OCI-LY3 (cell line): ENCODE data around the gene MUC21.
"Not testable (repeated sequence)": the region's sequence is repeated elsewhere in the genome, so short reads cannot be mapped to it uniquely, and the experiment has no call there.

Experiments
- H2AFZ ChIP-seq: fragments of 200-600, 300-600 bp; shearing (Covaris generic); 2 replicates; pipeline ENCODE4 v1.6.0; 2014; ENCODE audit warnings: antibody characterized with exemption, low read depth, low read length
- H3K27ac ChIP-seq: fragments of 200-600, 300-600 bp; sonication (generic); 2 replicates; pipeline ENCODE4 v1.5.1; 2014; ENCODE audit warnings: mild to moderate bottlenecking, low read length, moderate library complexity, mixed read lengths
- H3K27me3 ChIP-seq: fragments of 200-600, 300-600 bp; sonication (generic); 2 replicates; pipeline ENCODE4 v1.6.1; 2014; ENCODE audit warnings: low read depth, low read length, mixed read lengths
- H3K36me3 ChIP-seq: fragments of 200-600, 300-600 bp; sonication (generic); replicated peaks from 2 replicates; pipeline ENCODE3; 2014; ENCODE audit warnings: low read depth, low read length, mixed read lengths
- H3K4me1 ChIP-seq: fragments of 300-600, 200-600 bp; sonication (generic); 2 replicates; pipeline ENCODE4 v1.6.1; 2014; ENCODE audit warnings: low read length, mixed read lengths
- H3K4me2 ChIP-seq: fragments of 200-600, 300-600 bp; sonication (generic); 2 replicates; pipeline ENCODE4 v1.6.1; 2014; ENCODE audit warnings: low read length, mixed read lengths
- H3K4me3 ChIP-seq: fragments of 300-600, 200-600 bp; sonication (generic); 2 replicates; pipeline ENCODE4 v1.5.1; 2014; ENCODE audit warnings: antibody characterized with exemption, mild to moderate bottlenecking, low read length, moderate library complexity
- H3K79me2 ChIP-seq: fragments of 300-600, 200-600 bp; shearing (Covaris generic); 2 replicates; pipeline ENCODE4 v1.6.1; 2014; ENCODE audit warnings: mild to moderate bottlenecking, low read length, mixed read lengths
- H3K9ac ChIP-seq: fragments of 300-600, 200-600 bp; shearing (Covaris generic); 2 replicates; pipeline ENCODE4 v1.6.0; 2014; ENCODE audit warnings: mild to moderate bottlenecking, low read length, moderate library complexity
- H3K9me3 ChIP-seq: fragments of 200-600, 300-600 bp; shearing (Covaris generic); 2 replicates; pipeline ENCODE4 v1.6.1; 2014; ENCODE audit warnings: low read length, mixed read lengths; ENCODE audit not compliant: insufficient read depth
- H4K20me1 ChIP-seq: fragments of 200-600, 300-600 bp; sonication (generic); 2 replicates; pipeline ENCODE4 v1.6.1; 2016; ENCODE audit warnings: low read length, mixed read lengths; ENCODE audit not compliant: insufficient read depth
- EZH2phosphoT487 ChIP-seq: fragments of 200-600 bp; shearing (Covaris generic); IDR thresholded peaks from 2 replicates; pipeline ENCODE4 v1.6.1; 2018; ENCODE audit warnings: antibody characterized with exemption, mixed run types, low read depth
- TF ChIP-seq, protein P1 (sequence below): fragments of 200-600, 300-600 bp; sonication (generic); IDR thresholded peaks from 2 replicates; pipeline ENCODE4 v1.5.1; 2014; ENCODE audit warnings: antibody characterized with exemption, low read length, low read depth

Gene MUC21

DNA sequence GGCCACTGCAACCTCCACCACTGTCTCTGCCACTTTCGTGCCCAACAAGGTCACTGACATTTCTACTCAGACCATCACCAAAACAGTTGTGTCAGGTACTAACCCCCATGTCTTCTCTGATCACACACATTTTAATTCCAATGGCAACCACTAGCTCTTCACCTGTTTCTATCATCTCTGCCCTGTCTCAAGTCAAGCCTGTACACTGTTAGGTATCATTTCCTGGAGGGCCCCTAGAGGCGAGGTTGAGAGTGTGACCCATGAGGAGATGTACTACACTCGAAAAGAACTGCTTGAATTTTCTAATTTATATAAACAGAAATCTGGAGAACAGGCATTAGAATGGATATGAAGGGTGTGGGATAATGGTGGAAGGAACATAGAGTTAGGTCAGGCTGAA is 17.4 kb upstream of the MUC21 start:
- Histone ChIP-seq H3K79me2 (no peaks in the 10 kb centered on the region), H3K27me3 (peaks cover 4% of the 10 kb centered on the region), H4K20me1 (no peaks in the 10 kb centered on the region), H3K4me1 (peaks cover 9% of the 10 kb centered on the region), H3K36me3 (no peaks in the 10 kb centered on the region), H2AFZ (no peak overlapping the region), H3K4me3 (no peak overlapping the region), H3K27ac (no peak overlapping the region), H3K9me3 (no peaks in the 10 kb centered on the region), H3K9ac (no peak overlapping the region), H3K4me2 (no peak overlapping the region)
- no peak for TF ChIP-seq EZH2phosphoT487
- TF ChIP-seq, protein P1, sequence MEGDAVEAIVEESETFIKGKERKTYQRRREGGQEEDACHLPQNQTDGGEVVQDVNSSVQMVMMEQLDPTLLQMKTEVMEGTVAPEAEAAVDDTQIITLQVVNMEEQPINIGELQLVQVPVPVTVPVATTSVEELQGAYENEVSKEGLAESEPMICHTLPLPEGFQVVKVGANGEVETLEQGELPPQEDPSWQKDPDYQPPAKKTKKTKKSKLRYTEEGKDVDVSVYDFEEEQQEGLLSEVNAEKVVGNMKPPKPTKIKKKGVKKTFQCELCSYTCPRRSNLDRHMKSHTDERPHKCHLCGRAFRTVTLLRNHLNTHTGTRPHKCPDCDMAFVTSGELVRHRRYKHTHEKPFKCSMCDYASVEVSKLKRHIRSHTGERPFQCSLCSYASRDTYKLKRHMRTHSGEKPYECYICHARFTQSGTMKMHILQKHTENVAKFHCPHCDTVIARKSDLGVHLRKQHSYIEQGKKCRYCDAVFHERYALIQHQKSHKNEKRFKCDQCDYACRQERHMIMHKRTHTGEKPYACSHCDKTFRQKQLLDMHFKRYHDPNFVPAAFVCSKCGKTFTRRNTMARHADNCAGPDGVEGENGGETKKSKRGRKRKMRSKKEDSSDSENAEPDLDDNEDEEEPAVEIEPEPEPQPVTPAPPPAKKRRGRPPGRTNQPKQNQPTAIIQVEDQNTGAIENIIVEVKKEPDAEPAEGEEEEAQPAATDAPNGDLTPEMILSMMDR = no peak

DNA sequence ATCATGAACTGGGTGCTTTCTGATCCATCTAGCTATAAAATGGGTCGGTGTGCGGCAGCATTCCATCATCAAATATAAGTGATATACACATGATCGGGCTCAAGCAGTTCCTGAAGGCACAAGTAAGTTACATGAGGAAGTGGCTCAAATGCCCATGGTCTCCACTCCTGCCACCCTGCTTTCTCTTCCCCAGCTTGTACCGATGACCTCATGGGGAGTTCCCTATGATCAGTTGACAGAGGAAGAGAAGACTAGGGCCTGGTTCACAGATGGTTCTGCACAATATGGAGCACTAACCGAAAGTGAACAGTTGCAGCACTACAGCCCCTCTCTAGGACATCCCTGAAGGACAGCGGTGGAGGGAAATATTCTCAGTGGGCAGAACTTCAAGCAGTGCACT is 14.3 kb upstream of the MUC21 start:
- H3K4me2 ChIP-seq = peak overlapping the region; percentile 25; the same call in 1 of the 2 replicates
- H3K4me3 ChIP-seq, H3K79me2 ChIP-seq, H4K20me1 ChIP-seq, H3K36me3 ChIP-seq, H3K4me1 ChIP-seq, H3K9ac ChIP-seq, H3K27ac ChIP-seq, H3K9me3 ChIP-seq, H3K27me3 ChIP-seq, H2AFZ ChIP-seq: not testable (repeated sequence)

DNA sequence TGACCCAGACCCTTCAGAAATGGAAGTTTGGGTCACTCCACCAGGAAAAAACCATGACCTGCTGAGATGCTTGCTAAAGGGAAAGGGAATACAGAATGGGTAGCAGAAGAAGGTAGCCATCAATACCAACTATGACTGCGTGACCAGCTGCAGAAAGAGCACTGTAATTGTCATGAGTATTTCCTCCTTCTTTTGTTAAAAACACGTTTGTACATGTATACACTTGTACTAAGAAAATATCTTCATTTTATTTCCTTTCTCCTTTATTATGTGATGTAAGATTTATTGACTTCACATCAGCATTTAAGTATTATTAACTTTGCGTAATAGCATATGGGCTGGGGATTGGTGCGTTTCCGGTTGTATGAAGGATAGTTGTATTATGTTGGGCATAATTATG is 12.6 kb upstream of the MUC21 start:
- no peaks in the 10 kb centered on the region for H4K20me1 ChIP-seq
- no peak overlapping the region for H3K4me3 ChIP-seq
- no peaks in the 10 kb centered on the region for H3K79me2 ChIP-seq
- H3K27ac ChIP-seq = no peak overlapping the region
- no peaks in the 10 kb centered on the region for H3K27me3 ChIP-seq
- no peak overlapping the region for H3K4me2 ChIP-seq
- no peak overlapping the region for H3K9ac ChIP-seq
- TF ChIP-seq EZH2phosphoT487 = no peak
- TF ChIP-seq, protein P1 = no peak
- H3K36me3 ChIP-seq = no peaks in the 10 kb centered on the region
- peaks cover 12% of the 10 kb centered on the region for H3K4me1 ChIP-seq
- H2AFZ ChIP-seq = no peak overlapping the region
- H3K9me3 ChIP-seq = no peaks in the 10 kb centered on the region

DNA sequence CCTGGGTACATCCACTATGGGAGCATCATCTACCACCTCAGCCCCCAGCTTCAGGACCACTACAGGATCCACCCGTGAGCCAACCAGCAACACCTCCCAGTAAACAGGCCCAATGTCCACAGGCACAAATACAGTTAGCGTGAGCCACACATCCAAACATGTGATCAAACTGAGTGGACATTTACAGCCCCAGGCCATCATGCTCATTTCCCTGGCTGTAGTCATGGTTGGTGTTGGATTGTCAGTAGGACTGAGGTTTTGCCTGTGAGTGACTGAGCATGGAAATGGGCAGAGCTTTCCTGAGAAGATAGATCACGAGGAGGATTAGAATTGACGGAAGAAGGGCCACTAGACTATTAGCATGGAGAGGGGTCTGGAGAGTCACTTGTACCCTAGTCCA is 10.7 kb upstream of the MUC21 start:
- H3K4me1 ChIP-seq = peaks cover 12% of the 10 kb centered on the region
- no peak overlapping the region for H2AFZ ChIP-seq
- no peaks in the 10 kb centered on the region for H3K27me3 ChIP-seq
- no peak overlapping the region for H3K4me2 ChIP-seq
- H3K4me3 ChIP-seq = no peak overlapping the region
- H3K9me3 ChIP-seq = no peaks in the 10 kb centered on the region
- no peaks in the 10 kb centered on the region for H3K79me2 ChIP-seq
- H3K36me3 ChIP-seq = no peaks in the 10 kb centered on the region
- H3K27ac ChIP-seq = no peak overlapping the region
- no peaks in the 10 kb centered on the region for H4K20me1 ChIP-seq
- H3K9ac ChIP-seq = no peak overlapping the region
- TF ChIP-seq, protein P1 = no peak
- TF ChIP-seq EZH2phosphoT487 = no peak
